ENCODE data around the gene ARMH1.
A peak's percentile ranks its signal among the peaks of the same experiment; 100 is the strongest.
"Not testable (repeated sequence)": the region's sequence is repeated elsewhere in the genome, so short reads cannot be mapped to it uniquely, and the experiment has no call there.

The ARMH1 gene

DNA sequence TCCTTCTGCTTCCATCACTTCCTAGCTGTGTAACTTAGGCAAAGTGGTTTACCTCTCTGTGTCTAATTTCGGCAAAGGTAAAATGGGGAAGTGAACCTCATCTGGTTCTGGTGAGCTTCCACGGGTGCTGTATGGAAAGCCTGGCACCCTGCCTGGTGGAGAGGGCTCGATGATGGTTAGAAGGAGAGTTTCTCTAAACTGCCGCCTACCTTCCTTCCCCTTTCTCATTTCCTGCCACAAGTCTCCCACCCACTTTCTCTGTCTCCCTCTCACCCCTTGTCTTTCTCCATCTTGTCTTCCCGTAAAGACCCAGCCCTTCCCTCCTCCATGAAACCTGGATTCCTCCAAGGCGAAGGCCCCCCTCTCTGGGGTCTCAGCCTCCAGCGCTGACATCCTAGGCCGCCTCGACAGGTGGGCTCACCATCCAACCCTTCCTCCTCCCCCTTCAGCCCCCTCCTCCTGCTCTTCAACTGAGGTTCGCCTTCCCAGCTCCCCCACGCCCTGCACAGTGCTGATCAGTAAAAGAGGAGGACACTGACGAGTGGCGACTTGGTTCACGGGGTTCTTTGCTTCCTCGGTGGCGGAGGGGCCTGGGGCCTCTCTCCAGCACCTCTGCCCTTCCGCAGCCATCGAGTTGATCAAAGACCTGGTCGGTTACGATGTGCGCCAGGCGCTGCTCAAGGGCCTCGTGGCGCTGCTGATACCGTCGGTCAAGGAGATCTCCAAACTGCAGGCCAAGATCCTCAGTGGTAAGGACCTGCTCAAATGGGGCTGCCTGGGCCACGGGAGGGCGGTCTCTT lies 49.2 kb downstream of the ARMH1 start:
- no peak for DNase-seq (ENCODE audit: low read depth in 2 of 2)

DNA sequence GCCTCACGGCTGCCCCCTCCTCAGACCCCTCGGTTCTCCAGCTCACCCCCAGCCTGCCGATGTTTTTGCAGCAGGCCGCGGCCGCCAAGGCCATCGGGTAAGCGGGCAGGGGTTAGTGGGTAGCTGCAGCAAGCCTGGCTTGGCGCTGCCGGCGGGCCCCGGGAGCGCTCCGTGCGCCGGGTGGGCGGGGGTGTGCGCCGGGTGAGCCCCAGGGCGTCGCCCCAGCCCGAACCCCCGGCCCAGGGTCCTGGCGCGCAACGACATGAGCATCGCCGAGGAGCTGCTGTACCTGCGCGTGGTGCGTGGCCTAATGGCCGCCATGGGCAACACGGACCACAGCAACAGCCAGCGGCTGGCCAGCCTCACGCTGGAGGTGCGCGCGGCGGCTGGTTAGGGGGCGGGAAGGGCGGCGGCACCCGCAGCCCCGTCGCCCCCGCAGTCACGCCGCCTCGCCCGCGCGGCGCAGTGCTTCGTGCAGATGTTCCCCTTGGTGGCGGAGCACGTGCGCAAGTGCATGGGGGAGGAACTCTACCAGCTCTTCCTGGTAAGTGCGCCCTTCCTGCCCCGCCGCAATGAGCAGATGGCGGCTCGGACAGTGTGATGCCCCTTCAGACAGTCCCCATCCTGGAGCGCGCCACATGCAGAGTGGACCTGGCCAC lies 49.9 kb downstream of the ARMH1 start:
- DNase-seq (ENCODE audit: low read depth in 2 of 2) = no peak

DNA sequence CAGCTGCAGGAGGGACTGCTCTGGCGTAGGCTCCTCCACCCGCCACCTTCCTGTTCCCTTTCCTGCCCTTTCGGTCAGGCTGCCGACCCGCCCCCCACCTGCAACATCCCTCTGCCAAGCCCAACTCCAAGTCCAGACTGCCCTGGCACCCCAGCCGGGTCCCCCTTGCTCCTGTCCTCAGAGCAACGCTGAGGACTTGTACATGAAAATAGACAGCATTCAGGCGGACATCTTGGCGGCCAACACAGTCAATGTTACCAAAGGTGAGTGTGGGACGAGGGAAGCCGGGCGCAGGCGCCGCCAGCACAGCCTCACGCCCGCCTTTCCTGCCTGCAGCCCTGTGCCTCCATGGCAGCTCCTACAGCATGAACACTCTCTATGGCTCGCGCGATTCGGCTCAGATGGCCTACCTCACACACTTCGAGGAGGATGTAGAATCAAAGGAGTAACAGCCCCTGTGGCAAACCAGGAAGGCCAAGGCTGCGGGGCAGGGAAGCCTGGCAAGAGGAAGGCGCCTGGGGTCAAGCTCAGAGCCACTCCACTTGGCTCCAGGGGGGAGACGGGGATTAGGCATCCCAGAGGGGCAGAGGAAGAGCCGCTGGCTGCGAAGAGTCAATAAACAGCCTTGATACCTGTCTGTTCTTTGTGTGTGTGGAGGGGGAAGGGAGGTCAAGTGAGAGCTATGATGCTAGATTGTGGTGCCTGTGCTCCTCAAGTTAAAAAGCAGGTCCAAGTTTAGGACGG lies 50.6 kb downstream of the ARMH1 start:
- no peak for DNase-seq (ENCODE audit: low read depth in 2 of 2)

DNA sequence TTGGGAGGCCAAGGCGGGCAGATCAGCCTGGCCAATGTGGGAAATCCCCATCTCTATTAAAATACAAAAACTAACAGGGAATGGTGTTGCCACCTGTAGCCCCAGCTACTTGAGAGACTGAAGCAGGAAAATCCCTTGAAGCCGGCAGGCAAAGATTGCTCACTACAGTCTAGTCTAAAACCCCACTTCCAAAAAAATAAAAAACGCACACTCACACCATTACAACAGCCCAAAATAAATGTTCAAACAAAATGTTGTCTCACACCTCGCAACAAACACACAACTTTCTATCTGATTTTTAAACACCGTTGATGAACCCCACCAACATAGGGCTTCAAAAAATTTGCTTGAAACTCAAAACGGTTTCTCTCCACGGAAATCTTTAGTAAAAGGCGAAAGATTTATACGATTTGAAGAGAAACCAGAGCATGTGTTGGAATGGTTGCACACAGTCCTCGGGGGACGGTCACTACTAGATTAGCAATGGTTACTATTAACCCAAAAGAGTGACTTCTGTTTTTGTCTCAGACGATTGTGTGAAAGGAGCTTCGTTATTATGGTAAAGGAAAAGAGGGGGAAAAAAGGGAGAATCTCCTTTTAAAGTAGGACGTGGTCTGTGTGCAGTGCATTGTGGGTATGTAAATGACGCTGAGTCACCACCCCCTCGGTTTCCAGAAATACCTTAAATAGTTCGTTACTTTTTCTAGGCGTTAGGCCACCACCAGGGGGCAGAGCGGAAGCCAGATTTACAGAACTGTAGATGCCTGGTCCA lies 56.4 kb downstream of the ARMH1 start, which contains the start of gene RNU5D-1:
Gene RNU5D-1, minus strand, starts transcription at position 430 of the 772 bp plus-strand sequence.
- DNase-seq (ENCODE audit: low read depth in 2 of 2) = peak; percentile 85

DNA sequence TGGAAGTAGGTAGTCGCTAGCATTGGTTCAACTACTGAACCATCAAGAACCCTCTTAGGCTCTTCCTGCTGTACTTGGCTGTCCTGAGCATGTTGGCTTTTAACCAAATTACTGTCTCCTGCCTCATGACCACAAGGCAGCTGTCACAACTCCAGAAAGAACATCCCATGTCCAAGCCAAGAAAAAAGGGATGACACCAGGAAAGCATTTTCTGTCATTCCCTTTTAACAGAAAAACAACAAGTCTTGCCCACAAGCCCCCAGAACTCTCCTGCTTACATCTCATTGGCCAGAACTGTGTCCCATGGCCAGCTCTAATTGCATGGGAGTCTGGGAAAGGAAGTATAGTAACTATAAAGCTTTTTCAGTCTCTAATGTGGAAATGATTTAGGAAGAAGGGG lies 58.9 kb downstream of the ARMH1 start:
- no peak for DNase-seq (ENCODE audit: low read depth in 2 of 2)

DNA sequence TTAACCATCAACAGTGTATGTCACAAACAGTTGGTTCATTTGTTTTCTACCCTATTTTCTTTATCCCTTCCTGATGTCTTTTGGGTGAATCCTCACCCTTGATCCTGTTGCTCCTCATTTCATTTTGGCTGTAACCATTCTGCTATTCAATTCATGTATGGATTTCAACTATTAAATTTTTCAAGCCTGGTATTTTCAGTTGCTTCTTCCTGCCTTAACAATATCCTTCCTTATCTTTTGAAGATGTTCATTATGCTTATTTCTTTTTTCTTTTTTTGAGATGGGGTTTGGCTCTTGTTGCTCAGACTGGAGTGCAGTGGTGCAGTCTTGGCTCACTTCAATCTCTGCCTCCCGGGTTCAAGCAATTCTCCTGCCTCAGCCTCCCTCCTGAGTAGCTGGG lies 59.3 kb downstream of the ARMH1 start:
- no peak for DNase-seq (ENCODE audit: low read depth in 2 of 2)

DNA sequence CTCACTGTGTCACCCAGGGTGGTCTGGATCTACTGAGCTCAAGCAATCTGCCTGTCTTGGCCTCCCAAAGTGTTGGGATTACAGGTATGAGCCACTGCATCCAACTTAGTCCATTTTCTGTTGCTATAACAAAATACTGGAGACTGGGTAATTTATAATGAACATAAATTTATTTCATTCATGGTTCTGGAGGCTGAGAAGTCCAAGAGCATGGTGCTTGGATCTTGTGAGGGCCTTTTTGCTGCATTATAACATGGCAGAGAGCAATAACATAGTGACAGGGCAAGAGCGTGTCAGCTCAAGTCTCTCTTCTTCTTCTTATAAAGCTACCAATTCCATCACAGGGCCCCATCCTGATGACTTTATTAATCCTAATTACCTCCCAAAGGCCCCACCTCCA lies 61.5 kb downstream of the ARMH1 start:
- no peak for DNase-seq (ENCODE audit: low read depth in 2 of 2)

DNA sequence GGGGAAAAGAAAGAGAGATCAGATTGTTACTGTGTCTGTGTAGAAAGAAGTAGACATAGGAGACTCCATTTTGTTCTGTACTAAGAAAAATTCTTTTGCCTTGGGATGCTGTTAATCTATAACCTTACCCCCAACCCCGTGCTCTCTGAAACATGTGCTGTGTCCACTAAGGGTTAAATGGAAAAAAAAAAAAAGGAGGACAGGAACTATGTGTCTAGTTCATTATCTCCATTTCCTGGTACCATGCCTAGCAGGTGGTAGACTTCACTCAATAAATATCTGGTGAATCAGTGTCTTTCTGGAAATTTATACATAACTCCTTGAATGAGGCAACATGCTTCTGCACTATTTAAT lies 64.4 kb downstream of the ARMH1 start:
- not testable (repeated sequence) for DNase-seq (ENCODE audit: low read depth in 2 of 2)

DNA sequence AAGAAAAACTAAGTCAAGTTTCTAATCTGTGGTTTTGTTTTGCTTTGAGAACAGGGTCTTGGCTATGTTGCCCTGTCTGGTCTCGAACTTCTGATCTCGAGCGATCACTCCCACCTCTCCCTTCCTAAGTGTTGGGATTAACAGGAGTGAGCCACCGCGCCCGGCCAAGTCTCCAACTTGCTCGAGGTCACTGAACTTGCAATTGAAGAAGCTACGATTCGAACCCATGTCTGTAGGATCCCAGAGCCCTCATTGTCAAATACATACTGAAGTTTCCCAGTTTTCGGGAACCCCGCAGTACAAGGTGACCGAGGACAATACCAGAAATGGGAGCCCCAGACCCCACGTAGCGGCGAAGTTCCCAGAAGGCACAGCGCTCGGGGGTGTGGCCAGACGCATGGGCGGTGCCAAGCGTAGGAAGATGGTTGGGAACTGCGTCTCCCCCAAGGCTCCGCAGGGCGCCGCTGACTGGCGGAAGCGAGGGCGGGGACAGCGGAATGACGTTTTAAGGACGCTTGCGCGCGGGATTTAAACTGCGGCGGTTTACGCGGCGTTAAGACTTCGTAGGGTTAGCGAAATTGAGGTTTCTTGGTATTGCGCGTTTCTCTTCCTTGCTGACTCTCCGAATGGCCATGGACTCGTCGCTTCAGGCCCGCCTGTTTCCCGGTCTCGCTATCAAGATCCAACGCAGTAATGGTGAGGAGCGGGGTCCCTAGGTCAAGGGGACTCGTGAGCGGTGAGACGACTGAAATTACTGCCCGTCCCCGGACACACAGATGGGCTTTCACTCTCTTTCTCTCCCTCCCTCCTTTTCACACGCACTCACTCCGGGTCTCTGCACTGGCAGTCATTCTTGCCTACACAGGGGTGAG lies 65.0 kb downstream of the ARMH1 start, which contains the start of gene KIF2C:
Gene KIF2C, plus strand, starts transcription at position 531 of the 872 bp plus-strand sequence. Its CDS starts 96 bp downstream, at position 627.
- DNase-seq (ENCODE audit: low read depth in 2 of 2) = peak; percentile 95 to 97

DNA sequence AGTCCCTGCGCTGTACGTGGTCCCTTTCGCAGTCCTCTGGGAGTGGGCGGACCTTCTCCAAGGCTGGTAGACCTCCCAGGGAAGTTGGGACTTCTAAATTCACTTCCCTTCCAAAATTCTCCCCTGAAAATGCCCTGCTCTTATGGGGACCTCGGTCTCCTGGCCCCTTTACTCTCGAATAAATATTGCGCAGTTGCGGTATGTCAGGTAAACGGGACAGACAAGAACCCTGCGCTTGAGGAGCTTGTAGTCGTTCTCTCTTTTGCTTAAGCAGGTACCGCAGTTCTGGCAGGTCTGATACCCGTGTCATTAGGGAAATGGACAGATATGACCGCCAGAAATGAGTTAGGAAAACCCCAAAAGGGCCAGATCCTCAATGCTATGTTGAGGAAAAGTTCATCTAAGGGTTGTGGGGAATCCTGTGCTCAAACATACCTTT lies 65.7 kb downstream of the ARMH1 start:
- DNase-seq (ENCODE audit: low read depth in 2 of 2) = no peak

DNA sequence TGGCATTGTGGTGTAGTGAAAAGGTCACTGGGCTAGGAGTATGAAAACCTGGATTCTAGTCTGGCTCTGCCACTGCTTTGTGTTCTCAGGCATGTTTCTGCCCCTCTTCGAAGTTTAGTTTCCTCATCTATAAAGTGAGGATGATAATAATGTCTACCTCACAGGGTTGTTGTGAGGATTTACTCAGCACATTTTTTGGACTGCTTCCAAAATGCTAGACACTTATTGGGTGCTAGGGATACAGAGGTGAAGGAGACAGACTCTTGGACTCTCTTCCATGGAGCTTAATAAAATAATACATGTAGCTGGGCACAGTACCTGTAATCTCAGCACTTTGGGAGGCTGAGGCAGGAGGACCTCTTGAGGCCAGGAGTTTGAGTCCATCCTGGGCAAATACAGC lies 68.7 kb downstream of the ARMH1 start:
- DNase-seq (ENCODE audit: low read depth in 2 of 2) = no peak

DNA sequence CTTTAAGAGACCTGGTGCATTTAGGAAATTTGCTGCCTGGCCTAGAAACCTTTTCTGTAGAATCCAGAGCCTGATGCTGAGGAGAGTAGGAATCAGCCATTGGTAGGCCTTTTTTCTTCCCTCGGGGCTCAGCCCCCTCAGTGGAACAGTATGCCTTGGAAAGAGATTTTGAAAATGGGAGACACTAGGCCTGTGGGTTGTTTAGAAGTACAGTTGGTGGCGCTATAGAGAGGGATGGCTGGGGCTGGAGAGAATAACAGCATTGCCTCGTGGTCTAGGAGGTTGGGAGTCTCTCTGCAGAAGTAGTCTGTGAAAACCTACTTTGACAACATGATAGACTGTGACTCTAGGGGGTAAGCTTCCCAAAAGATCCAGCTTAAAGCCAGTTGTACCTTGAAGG lies 73.4 kb downstream of the ARMH1 start:
- DNase-seq (ENCODE audit: low read depth in 2 of 2) = no peak

DNA sequence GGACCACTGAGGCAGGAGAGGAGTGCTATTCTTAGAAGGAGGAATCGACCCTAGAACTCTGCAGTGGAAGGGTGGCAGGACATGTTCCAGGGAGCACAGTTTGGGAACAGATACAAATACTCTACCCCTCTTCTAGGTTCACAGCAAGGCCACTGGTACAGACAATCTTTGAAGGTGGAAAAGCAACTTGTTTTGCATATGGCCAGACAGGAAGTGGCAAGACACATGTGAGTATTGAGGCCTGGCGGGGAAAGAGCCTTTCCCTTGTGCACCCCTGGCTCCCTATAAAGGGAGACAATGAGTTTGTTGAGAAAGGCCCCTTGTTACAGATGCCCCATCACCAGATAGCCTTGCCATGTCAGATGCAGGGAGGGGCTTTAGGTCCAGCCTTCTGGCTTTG lies 82.9 kb downstream of the ARMH1 start:
- DNase-seq (ENCODE audit: low read depth in 2 of 2) = no peak

DNA sequence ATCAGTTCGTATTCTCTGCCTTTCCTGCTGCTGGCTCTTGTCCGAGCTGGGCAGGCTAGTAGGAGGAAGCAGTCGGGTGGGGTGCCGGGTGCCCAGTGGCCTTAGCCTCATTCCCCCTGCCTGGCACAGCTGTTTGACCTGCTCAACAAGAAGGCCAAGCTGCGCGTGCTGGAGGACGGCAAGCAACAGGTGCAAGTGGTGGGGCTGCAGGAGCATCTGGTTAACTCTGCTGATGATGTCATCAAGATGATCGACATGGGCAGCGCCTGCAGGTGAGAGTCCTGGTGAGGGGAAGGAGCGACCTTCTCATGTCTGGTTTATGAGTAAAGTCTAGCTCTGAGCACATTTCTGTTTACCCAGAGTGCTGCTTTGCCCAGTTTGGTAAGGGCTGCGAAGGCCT lies 84.6 kb downstream of the ARMH1 start:
- DNase-seq (ENCODE audit: low read depth in 2 of 2) = no peak

DNA sequence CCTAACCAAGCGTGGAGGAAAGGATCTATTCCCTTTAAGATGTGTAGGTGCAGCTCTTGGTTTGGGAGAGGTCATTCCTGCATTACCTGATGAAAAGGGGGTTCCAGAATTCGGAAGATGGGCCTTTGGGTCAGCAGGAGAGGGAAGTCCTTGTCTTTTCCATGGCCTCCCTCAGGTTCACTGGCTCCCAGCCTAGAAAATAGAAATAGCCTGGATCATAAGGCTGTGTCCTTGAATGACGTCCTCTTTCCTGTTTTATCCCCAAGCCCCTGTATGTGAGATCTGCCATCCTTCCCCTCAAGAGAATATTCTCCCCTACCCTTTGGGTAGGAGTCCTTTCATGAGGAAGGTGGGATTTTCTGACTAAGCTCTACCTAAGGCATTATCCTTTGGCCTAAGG lies 86.4 kb downstream of the ARMH1 start:
- no peak for DNase-seq (ENCODE audit: low read depth in 2 of 2)

DNA sequence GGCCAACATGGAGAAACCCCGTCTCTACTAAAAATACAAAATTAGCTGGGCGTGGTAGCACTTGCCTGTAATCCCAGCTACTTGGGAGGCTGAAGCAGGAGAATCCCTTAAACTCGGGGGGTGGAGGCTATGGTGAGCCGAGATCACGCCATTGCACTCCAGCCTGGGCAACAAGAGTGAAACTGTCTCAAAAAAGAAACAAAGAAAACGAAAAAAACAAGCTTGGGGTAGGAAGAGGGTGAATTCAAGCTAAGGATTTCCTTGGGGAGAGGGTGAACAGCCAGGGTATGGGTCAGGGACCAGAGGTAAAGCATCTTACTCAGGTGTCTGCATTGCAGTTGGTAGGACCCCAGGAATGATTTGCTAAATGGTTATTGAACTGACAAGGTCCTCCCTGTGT lies 91.9 kb downstream of the ARMH1 start:
- DNase-seq (ENCODE audit: low read depth in 2 of 2) = not testable (repeated sequence)

Measured in stimulated activated CD8-positive, alpha-beta memory T cell treated with anti-CD3 and anti-CD28 coated beads, Interleukin-15, amount 100 ng/mL, for 48 hours (primary cell).